Smooth muscle cell (in vitro differentiated cells): ENCODE data around the gene TENM3. TPM values are rescaled to one million over a fixed set of nuclear protein-coding genes. Genes with fewer than 3 reads are reported as not detected.

ENCODE experiments used
- DNase-seq: peaks from one replicate; lab custom pipeline; 2025; ENCODE audit not compliant: unreplicated experiment; lab: John Stamatoyannopoulos, UW
- H2AFZ ChIP-seq: fragments of 200-600 bp; sonication (generic); 2 replicates; pipeline ENCODE4 v1.6.0; 2016; ENCODE audit warnings: antibody characterized with exemption, low read depth, mild to moderate bottlenecking
- H3F3A ChIP-seq: fragments of 200-600 bp; sonication (generic); 2 replicates; pipeline ENCODE4 v1.6.0; 2017; ENCODE audit warnings: antibody characterized with exemption, low read depth
- H3K27ac ChIP-seq: fragments of 200-600 bp; sonication (generic); 2 replicates; pipeline ENCODE4 v1.5.1; 2016; ENCODE audit warnings: low read depth, mild to moderate bottlenecking
- H3K27me3 ChIP-seq: fragments of 200-600 bp; sonication (generic); 2 replicates; pipeline ENCODE4 v1.6.1; 2016; ENCODE audit warnings: low read depth, mild to moderate bottlenecking
- H3K36me3 ChIP-seq: fragments of 200-600 bp; sonication (generic); 2 replicates; pipeline ENCODE4 v1.5.1; 2016; ENCODE audit warnings: low read depth
- H3K4me1 ChIP-seq: fragments of 200-600 bp; sonication (generic); 2 replicates; pipeline ENCODE4 v1.5.1; 2016; ENCODE audit warnings: low read depth
- H3K4me2 ChIP-seq: fragments of 200-600 bp; sonication (generic); 2 replicates; pipeline ENCODE4 v1.6.0; 2016; ENCODE audit warnings: mild to moderate bottlenecking
- H3K4me3 ChIP-seq: fragments of 200-600 bp; sonication (generic); 2 replicates; pipeline ENCODE4 v1.5.1; 2016; ENCODE audit warnings: mild to moderate bottlenecking
- H3K79me2 ChIP-seq: fragments of 200-600 bp; sonication (generic); 2 replicates; pipeline ENCODE4 v1.6.0; 2016; ENCODE audit warnings: low read depth, mild to moderate bottlenecking
- H3K9ac ChIP-seq: fragments of 200-600 bp; sonication (generic); 2 replicates; pipeline ENCODE4 v1.6.0; 2016; ENCODE audit warnings: low read depth
- H3K9me3 ChIP-seq: fragments of 200-600 bp; sonication (generic); replicated peaks from 2 replicates; pipeline ENCODE4 v1.5.1; 2016; ENCODE audit warnings: low read depth
- H4K20me1 ChIP-seq: fragments of 200-600 bp; sonication (generic); 2 replicates; pipeline ENCODE4 v1.6.0; 2016; ENCODE audit warnings: low read depth
- CTCF ChIP-seq: fragments of 200-600 bp; sonication (generic); IDR thresholded peaks from 2 replicates; pipeline ENCODE4 v1.5.1; 2017; ENCODE audit warnings: borderline replicate concordance, mild to moderate bottlenecking, antibody characterized with exemption; ENCODE audit not compliant: insufficient read depth, poor library complexity, severe bottlenecking
- WGBS: methylation state at CpG from one replicate; pipeline ENCODE4 v1.1.7; 2016; ENCODE audit warnings: low lambda C conversion rate; 5-methylcytosine and 5-hydroxymethylcytosine counted together
- polyA plus RNA-seq: library from polyadenylated mRNA; unstranded; fragments of >200 nt; fragmentation: Nextera tagmentation; extraction: Ambion mirVana; gene quantifications from 2 replicates; pipeline ENCODE4 v1.2.1, GENCODE V29; 2016
- total RNA-seq: library from RNA; depleted of rRNA; stranded (reverse); fragments of >200 nt; gene quantifications from 2 replicates; pipeline ENCODE4 v1.2.3, GENCODE V29; 2014

TENM3 gene
- total and polyA plus RNA-seq, 2 experiments from 2014 or later: 46.9 to 295 TPM

- Histone ChIP-seq H3K27me3 (no peaks in the 10 kb centered on the region), H4K20me1 (peaks cover 80% of the 10 kb centered on the region), H3K27ac (no peak overlapping the region), H3K4me3 (no peak overlapping the region), H3K79me2 (peaks cover 91% of the 10 kb centered on the region), H3K4me2 (peak overlapping the region; percentile 18), H3K9me3 (no peaks in the 10 kb centered on the region), H3F3A (no peaks in the 10 kb centered on the region), H3K4me1 (peaks cover 44% of the 10 kb centered on the region), H2AFZ (no peak overlapping the region), H3K9ac (no peak overlapping the region), H3K36me3 (no peaks in the 10 kb centered on the region)
- DNase-seq: no peak
- TF ChIP-seq CTCF: no peak
- WGBS: 81% methylated on average over 6 of the region's 6 CpGs
These were observed 211.3 kb downstream of the TENM3 start for GRCh38 chr4:182454440-182455013.

GRCh38 chr4:182465114-182465513 lies 221.9 kb downstream of the TENM3 start:
- Histone ChIP-seq H3K27me3 (no peaks in the 10 kb centered on the region), H3K4me2 (no peak overlapping the region), H3K9ac (no peak overlapping the region), H3K4me1 (no peaks in the 10 kb centered on the region), H3K4me3 (no peak overlapping the region), H3K79me2 (peaks cover 92% of the 10 kb centered on the region), H2AFZ (no peak overlapping the region), H3F3A (no peaks in the 10 kb centered on the region), H3K27ac (no peak overlapping the region), H4K20me1 (peaks cover 37% of the 10 kb centered on the region), H3K36me3 (no peaks in the 10 kb centered on the region), H3K9me3 (no peaks in the 10 kb centered on the region)
- WGBS: 88% methylated on average over 5 of the region's 5 CpGs
- no peak for TF ChIP-seq CTCF
- no peak for DNase-seq

GRCh38 chr4:182465979-182466378 lies 222.8 kb downstream of the TENM3 start:
- DNase-seq: no peak

More at GRCh38 chr4:182465979-182466378, 222.8 kb downstream of the TENM3 start:
- Histone ChIP-seq H3K36me3 (peaks cover 3% of the 10 kb centered on the region), H3K4me2 (no peak overlapping the region), H3K27me3 (no peaks in the 10 kb centered on the region), H3K4me1 (no peaks in the 10 kb centered on the region), H3K79me2 (peaks cover 92% of the 10 kb centered on the region), H4K20me1 (peaks cover 34% of the 10 kb centered on the region), H3K9ac (no peak overlapping the region), H2AFZ (no peak overlapping the region), H3K27ac (no peak overlapping the region), H3K4me3 (no peak overlapping the region), H3F3A (no peaks in the 10 kb centered on the region), H3K9me3 (no peaks in the 10 kb centered on the region)
- 82% methylated on average over 1 of the region's 1 CpG for WGBS
- no peak for TF ChIP-seq CTCF
